ENCODE results near the gene TBX2.

Gene TBX2

DNA sequence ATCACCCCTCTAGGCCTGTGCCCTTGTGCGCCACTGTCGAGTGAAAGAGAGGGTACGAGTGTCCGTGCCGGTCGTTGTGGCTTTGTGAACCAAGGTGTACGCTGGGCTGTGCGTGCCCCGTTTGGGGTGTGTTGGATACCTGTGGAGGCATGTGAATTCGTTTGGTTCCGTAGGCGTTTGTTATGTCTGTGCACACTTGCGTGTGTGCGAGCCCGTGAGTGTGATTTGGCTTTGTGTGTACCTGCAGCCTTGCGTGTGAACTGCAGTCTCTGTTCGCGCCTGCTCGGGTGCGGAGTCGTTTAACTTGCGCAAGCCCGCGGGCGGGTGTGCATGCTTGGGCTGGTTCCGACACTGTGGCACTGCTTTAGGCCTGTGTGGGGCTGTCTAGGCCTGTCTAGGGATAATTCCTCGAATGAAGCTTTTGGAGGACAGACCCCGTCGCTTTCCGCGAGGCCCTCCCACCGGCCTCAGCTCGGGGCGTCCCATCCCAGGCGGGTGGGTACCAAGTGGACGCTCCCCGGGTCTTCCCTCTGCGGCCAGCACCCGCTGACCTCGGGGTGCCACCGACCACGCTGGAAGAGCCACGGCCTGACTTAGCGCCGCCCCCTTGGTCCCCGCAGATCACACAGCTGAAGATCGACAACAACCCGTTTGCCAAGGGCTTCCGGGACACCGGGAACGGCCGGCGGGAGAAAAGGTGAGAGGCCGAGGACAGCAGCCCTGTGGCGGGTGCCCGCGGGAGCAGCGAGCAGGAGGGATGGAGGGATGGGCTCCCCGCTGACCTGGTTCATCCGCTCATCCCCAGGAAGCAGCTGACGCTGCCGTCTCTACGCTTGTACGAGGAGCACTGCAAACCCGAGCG is 4.4 kb downstream of the TBX2 start:
- DNase-seq, result no peak

DNA sequence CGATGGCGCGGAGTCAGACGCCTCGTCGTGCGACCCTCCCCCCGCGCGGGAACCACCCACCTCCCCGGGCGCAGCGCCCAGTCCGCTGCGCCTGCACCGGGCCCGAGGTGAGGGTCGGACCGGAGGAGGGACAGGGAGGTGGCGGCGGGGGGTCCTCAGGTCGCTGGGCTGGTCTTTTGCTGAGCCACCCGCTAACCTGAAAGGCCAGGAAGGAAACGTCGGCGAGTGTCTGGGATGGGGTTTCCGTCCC is 4.9 kb downstream of the TBX2 start:
- DNase-seq, result no peak

DNA sequence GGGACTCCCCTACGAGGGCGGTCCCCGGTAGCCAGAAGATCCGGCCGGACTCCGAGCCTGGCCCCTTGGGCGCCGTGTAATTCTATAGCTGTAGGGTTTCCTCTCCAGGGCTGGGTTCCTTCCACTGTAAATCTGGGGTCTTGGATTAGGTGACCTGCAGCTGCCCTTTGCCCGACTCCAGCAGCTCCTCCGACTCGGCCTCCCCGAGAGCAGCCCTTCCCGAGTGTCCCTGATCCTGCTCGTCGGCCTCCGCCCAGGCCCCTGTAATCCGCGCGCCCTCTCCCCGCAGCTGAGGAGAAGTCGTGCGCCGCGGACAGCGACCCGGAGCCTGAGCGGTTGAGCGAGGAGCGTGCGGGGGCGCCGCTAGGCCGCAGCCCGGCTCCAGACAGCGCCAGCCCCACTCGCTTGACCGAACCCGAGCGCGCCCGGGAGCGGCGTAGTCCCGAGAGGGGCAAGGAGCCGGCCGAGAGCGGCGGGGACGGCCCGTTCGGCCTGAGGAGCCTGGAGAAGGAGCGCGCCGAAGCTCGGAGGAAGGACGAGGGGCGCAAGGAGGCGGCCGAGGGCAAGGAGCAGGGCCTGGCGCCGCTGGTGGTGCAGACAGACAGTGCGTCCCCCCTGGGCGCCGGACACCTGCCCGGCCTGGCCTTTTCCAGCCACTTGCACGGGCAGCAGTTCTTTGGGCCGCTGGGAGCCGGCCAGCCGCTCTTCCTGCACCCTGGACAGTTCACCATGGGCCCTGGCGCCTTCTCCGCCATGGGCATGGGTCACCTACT is 5.5 kb downstream of the TBX2 start:
- DNase-seq, result no peak

DNA sequence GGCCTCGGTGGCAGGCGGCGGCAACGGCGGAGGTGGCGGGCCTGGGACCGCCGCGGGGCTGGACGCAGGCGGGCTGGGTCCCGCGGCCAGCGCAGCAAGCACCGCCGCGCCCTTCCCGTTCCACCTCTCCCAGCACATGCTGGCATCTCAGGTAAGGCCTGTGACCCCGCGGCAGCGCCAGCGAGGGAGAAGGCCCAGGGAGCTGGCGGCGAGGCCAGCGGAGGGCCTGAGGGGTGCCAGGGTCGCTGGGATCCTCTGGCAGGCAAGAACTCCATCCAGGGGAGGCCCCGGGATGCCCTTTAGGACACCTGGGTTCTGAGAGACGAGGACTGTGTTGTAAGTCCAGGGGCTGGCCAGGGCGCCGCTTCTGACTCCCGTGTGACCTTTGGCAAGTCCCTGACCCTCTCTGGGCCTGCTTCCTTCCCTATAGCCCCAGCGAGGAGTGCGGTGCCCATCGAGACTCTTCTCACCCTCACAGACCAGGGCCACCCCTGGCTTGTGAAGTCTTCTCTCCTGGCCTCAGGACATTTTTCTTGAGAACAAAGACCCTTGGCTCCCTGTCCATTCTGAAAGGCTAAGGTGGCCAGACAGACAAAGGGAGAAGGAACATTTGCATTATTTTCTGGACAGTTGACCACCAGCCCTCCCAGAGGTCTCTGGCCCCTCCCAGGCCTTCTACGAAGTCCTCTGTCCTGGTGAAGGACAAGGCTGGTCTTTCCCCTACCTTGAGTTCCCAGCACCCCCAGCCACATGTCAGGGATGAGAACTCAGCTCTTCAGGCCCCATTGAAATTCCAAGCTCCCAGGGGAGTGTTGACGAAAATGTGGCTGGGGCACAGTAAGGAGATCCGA is 6.3 kb downstream of the TBX2 start:
- no peak for DNase-seq

DNA sequence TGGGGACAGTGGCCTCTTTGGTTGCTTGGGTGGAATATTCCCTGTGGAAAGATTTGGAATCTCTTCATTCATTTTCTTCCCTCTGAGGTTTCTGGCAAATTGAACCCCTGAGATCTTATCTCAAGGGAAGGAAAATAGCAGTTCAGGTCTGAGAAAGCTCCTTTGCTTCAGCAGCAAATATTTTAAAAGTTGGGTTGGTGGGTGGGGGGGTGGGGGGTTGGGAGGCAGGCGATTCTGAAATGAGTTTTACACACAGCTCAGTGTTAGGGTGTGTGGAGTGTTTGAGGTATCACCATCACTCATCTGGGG is 6.8 kb downstream of the TBX2 start:
- DNase-seq, result no peak

DNA sequence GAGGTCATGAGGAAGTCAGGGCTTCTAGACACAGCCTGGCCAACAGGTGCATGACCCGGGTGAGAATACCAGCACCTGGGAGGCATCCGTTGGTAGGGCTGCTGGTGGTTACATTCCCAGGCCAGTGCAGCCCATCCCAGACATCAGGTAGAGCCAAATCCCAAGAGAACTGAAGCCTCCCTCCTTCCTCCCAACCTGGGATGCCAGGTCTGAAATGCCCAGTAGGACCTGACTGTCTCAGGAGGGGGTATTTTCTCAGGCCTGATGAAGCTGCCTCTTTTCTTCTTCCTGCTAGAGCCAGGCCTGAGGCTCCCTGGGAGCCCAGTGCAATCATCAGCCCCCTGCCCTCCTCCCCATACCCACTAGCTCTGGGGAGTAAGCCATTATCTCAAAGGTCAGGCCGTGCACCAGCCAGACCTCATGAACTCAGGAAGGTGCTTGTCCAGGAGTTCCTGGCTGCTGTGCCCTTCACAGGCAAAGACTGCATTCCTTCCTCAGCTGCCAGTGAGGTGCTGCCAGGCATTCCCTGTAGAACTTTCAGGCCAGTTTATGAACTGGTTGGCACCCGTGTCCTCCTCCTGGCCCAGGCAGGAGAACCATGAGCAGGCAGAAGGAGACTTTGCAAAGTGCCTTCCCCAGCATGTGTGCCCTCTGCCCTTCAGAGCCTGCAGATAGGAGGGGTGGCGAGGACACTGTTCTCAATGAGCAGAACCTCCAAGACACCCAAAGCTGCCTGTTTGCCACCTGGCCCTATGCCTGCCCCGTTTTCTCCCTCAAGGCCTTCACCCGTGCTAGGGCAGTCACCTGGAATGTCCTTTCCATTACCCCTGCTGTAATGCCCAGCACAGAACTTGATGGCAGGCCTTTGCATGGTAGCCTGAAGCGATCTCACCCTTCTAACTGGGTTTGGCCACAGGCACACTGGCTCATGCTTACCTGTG is 7.6 kb downstream of the TBX2 start:
- no peak for DNase-seq

DNA sequence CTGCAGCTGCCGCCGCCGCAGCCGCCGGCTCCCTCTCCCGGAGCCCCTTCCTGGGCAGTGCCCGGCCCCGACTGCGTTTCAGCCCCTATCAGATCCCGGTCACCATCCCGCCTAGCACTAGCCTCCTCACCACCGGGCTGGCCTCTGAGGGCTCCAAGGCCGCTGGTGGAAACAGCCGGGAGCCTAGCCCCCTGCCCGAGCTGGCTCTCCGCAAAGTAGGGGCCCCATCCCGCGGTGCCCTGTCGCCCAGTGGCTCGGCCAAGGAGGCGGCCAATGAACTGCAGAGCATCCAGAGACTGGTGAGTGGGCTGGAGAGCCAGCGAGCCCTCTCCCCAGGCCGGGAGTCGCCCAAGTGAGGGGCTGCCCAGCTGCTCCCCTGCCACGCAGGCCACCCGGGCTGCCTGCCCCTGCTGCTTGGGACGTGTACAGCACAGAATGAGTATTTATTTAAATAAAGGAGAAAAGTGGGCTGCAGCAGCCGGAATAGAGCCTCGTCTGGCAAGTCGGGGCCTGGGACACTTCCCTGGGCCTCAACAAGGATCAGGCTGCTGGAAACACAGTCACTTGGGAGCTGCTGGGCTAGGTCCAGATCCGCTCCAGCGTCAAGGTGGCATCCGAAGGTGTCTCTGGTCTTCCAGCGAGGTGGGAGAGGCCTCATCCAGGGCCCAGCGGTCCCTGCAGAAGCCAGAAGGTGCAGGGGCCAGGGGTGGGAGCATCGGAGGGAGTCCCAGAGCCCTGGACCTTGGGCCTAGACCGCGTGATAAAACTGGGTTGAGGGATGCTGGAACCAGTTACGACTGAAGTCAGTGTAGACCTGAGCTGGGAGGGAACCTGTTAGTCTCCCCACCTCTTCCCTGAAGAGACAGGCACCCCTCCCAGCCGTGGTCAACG is 8.8 kb downstream of the TBX2 start:
- DNase-seq, result no peak

DNA sequence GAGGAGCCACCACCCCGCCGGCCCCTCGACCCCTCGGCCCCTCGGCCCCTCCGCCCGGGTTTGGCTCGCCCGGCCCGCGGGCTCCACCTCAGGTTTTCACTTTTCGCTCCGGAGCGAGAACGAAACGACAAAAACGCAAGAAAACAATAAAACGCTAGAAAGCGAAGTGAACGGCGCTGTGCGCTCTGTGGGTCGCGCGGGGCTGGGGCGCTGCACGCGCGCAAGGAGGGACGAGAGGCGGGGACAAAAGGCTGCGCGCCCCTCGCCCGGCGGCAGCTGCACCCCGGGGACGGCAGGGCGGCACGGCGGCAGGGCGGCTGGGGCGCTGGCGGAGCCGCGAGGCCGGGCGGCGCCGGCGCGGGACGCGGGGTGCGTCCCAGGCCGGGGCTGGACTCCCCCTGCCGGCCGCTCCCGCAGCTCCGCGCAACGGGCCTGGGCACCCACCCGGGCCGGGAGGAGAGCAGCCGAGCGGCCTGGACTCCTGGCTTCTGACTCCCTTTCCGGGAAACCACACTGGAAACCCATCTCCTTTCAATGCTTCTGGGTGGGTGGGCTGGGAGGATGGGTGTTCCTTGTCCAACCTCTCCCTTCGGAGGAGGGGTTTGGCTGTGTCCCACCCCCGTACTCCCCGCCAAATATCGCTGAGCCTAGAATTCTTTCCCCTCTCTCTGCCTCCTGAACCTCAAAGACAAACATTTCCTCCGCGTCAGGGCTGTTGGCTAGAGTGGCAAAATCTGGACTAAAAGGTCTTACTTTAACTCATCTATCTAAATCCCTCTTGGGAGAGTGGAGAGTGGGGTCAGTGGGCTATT is 9.9 kb downstream of the TBX2 start:
- peak; percentile 54 for DNase-seq

DNA sequence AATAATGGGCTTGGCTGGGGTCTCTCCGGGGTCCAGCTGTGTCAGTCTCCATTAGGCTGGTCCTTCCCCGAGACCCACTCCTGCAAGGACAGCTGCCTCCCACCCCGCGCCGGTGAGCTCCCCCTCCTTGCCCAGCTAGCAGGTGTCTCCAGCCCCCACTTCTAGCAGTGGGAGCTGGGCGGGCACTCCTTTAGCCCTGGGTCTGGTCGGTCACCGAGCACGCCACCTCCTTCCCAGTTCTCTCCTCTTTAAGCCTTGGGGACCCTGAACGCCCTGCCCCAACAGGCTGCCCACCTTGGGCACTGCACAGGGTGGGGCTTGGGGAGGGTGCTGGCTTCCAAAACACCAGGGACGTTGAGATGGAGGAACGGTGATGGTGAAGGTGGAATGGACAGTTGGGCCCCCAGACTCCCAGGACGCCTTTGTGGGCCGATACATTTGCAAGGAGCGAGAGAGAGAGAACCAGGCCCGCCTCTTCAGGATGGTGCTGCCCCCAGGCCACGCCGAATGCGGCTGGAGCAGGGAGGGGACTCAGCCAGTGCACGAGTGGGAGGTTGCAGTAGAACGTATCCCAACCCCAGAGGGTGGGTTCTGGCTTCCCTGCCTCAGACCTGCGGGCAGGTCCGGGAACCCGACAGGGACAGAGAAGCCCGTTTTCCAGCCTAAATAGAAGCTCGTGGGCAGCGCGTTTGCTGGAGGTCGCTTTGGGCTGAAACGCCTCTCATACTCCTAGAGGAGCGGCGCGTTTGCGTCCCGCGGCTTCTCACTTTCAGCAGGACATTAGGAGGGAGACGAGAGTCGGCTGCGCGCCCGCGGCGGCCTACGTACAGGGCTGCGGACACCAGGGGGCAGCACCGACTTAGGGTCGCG is 10.7 kb downstream of the TBX2 start:
- peak; percentile 49 for DNase-seq

DNA sequence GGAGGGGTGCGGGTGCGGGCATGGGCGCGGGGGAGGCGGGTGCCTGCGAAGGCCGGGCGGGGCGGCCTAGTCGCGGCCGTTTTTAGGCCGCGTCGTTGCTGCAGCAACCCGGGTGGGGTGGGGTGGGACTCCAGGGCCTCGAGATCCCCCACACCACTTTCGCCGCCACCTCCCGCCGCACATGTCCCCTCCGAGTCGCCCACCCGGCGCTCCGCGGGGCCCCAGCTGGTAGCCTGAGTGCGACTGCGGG is 11.3 kb downstream of the TBX2 start:
- DNase-seq, result no peak

DNA sequence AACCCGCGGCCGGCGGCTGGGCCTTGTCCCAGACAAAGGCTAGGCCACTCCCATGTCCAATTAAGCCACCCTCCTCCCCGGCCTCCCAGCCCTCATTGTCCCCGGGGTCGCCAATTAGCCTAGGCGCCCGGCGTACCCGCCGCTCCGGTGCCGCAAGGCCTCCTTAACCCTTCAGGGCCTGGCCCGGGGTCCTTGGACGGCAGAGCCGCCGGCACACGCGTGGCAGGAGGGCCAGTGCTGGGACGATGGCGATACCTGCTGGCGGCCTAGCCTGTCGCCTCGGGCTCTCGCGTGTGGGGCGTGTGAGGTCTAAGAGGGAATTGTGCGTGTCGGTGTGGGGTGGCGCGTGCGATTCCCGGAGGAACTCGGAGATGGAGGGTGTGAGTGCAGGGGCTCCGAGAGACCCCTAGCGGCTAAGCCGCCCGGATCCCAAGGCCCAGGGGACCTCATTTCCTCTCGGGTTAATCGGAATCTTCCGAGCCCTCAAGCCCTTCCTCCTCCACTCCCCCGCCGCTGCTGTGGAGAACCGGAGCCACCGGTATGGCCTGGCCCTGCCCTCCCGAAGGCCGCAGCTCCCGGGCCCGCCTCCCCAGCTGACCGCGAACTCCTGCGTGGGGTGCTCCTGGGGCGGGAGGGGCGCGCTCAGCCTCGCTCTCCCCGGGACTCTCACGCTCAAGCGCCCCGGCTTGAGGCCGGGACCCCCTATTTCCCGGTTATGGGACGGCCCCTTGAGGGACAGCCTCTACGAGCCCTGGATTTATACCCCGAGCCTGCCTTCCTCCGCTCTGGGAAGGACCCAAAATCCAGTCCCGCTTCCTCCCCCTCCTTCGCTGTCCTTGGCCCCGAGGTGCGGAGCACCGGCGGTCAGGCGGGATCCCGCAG is 11.9 kb downstream of the TBX2 start:
- peak; percentile 39 for DNase-seq

DNA sequence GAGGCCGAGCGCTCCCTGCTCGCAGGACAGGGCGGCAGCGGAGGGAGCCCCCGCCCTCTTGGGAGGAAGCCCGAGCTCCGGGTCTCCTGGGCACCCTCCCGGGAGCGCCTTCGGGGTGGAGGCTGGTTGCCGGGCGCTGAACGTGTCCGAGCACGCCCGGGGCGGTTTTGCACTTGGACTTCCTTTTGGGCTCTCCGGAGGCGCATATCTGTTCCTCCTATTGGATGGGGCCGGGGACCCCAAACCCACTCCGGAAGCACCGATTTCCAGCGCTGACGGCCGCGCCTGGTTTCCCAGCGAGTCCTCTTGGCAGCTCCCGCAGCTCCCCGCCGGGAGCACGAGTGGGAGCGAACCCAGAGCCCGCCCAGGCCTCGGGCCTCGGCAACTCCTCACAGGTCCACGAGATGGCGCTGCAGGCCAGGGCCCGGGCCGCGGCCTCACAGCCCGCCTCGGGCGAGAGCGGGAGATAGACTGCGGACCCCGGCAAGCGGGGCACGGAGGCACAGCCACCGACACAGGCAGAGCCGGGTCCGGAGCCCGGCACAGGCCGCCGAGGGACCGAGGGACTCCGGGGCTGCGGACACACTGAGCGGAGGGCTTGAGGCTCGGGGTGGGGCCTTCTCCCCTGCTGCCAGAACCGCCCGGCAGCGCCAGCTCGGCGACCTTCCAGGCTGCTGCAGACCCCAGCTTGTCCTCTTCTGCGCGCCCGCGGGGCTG is 12.7 kb downstream of the TBX2 start:
- peak; percentile 67 for DNase-seq

DNA sequence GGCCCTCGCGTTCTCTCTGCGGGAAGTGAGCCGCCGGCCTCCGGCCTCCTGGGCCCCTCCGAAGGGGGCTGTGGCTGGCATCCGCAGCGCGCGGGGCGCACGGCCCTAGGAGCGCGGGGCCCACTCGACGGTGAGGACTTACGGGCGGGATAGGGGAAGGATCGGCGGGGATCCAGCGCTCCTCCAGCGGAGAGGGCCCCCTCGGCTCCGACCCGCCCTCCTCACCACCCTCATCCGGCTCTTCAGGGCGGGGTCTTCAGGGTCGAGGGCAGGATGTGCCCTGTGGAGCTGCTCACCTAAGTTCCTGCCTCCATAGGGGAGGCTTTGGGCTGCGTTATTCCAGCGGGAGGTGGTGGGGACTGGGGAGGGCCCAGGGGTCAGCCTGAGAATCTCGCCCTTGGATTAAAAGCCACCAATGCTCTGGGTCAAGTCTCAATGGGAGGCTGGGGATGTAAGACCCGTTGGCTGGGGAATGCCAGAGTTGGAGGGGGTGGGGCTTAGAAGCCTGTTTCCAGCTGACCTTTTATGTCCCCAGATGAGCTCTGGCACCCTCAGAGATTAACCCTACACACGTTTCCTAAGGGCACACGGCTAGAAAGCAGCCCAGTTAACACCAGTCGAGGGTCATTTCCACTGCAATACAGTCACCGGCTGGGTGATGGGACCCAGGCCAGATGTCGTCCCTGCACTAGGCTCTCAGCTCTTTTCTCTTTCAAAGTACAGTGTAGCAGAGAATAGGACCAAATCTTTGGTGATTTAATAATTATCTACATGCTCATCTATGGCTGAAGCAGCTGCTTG is 13.4 kb downstream of the TBX2 start:
- no peak for DNase-seq

DNA sequence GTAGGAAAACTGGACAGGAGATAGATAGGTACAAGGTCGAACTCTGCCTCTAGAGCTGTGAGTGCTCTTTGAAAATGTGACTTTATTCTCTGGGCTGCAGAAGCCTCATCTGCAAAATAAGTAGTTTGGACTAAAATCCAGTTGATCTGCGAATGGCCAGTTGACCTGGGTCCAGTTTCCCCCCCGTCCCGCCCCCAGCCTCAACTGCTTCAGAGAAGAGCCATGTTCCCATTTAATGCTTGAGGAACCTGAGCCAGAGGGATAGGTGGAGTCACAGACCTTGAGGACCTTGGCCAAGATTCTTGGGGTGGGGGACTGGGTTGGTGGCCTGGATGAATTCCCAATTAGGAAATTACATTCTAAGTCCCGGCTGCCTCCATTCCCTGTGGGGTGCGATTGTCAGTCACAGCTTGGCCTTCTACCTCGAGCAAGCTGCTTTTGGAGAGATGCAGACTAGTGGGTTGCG is 14.1 kb downstream of the TBX2 start:
- no peak for DNase-seq

DNA sequence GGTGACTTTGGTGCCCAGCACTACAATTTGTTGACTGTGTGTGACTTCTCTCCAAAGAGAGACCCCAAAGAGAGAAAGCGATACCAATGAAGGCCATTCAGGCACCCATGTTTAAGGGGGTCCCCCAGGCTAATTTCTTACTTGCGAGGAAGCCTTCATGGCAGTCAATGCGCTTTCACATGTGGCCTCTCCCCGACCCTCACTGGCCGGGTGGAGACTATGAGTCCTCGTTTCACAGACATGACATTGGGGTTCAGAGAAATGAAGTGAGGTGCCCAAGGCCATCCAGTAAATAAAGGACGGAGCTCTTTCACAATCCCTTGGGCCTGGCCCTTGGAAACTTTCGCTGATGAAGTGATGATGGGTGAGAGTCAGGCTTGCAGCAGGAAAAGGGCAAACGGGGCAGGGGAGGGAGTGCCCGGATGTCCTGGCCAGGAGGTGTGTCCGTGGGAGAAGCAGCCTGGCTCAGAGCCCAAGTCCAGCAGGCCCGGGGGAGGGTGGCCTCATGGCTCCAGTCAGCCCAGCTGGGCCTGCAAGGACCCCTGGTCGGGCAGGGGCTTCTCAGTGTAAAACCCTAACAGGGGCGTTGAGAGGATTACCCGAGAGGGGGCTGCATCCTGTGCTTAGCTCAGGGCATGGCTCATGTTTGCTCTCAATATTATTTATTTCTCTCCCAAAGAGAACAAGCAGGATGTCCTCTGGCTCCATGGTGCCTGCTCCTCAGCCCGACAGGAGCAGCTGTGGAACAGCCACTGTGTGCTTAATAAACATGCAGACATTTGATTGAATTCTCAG is 14.7 kb downstream of the TBX2 start:
- no peak for DNase-seq

DNA sequence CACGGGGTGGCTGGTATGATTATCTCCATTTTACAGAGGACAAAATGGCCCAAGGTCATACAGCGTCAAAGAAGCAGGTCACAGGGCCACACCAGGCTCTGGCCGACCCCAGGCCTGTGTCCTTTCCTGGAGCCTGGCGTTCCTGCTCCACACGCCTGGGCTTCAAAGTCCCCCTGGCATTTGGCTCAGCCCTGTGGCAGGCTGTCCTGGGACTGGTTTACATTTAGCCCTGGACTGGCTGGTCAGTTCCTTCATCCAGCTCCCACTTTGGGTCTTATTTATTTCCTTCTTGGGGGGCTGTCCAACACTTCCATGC is 15.3 kb downstream of the TBX2 start:
- no peak for DNase-seq

Data from fibroblast of upper back skin (primary cell).